ENCODE data around the gene TAS2R14.

The TAS2R14 gene

DNA sequence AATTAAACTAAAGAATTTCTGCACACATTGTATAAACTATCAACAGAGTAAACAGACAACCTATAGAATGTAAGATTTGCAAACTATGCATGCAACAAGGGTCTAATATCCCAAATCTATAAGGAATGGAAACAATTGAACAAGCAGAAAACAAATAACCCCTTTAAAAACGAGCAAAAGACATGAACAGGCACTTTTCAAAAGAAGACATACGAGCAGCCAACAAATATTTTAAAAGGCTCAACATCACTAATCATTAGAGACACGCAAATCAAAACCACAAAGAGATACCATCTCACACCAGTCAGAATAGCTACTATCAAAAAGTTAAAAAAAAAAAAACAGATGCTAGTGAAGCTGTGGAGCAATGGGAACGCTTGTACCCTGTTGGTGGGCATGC, 34.4 kb downstream of the TAS2R14 start:
- DNase-seq = no peak

DNA sequence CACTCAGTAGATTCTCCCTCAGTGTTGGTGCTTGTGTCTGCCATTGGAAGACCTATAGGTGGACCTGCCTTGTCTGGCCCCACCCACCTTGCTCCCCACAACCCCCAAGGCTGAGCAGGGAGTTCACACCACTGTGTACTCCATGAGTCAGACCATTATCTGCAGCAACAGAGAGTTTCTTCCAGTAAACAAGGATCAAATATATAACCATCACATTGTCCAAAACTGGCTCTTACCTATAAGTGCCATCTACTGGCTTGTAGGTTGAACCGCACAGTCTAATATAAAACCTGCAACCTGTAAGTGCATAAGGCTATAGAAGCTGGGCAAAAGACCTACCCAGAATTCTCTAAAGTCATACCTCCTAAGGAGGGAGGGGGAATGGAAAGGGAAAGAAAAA, 37.6 kb downstream of the TAS2R14 start:
- DNase-seq = no peak

DNA sequence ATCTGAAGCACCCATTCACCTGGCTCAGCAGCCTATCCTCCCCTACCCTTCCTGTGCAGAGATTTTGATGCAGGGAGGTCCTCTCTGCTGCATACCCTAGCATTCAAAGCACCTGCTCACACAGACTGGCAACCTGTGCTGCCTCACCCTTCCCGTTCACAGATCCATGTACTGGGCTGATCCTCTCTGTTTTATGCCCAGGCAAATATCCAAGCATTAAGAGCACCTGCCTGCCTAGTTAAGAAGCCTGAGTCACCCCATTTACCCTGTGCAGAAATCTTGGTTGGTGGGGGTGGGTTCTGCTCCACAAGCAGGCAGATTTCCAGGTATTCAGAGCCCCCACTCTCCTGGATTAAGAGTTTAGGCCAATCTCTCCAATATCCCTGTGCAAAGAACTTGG, 38.1 kb downstream of the TAS2R14 start:
- DNase-seq = no peak

DNA sequence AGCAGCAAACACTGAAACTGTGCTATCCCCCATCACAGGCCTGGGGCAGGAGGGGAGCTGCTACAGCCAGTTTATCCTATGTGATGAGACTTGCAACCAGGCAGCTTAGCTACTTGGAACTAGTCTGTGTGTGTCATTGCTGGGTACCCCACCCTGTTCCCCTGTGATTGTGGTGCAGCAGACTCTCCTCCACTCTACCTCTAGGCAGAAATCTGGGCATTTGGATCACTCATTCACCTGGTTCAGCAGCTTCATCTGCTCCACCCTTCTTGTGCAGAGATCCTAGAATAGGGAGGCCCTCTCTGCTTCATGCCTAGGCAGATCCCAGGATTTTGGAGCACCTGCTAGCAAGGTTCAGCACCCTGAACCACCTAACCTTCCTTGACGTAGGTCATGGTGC, 38.5 kb downstream of the TAS2R14 start:
- DNase-seq = no peak

DNA sequence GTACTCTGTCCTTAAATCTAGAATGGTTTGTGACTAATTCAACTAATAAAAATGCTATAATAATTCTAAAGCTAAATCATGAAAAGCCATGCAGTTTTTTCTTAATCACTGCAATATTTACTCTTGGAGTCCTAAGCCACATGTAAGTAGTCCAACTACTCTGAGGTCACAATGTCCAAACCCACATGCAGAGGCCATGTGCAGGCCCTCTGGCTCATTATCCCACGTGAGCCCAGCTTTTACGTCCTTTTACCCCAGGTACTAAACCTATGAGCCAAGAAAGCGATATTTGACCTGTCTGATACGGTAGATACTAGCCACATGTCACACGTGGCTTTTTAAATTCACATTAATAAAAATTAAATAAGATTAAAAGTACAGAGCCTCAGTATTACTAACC, 42.2 kb downstream of the TAS2R14 start:
- DNase-seq = no peak

DNA sequence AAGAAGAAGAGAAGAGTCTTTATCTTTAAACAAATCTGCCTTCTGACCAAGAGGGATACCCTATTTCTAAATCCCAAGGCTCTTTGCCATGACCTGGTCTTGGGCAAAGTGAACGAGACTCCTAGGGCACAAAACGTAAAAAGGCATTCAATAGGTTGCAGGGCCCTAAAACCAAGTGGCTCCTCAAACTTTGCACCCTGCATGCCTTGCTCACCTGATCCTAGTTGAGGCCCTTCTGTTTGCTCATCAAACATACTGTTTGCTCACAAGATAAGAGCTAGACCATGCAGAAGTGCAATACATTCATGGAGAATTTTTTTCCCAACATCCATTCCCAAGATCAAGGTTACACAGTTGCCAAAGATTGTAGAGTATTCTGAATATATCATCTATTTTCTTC, 47.1 kb downstream of the TAS2R14 start:
- no peak for DNase-seq

DNA sequence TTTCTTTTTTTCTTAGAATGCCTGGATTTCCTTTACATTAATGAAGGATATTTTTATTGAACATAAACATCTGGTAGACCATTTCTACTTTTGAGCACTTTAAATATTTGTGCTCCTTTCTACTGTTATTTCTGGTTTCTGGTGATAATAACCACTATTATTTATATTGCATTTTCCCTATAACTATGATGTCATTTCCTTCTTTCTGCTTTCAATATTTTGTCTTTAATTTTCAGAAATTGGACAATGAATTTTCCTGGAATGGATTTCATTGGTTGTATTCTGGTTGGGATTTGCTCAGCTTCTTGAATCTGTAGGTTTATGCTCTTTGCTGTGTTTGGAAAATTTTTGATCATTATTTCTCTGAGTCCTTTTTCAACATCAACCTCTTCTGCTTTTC, 49.8 kb downstream of the TAS2R14 start:
- DNase-seq = no peak

Data from CD4-positive, alpha-beta T cell treated with Interleukin-1 beta for 1 hour (primary cell).